ENCODE measurements around the gene ADGRE2. TPM values are rescaled to one million over a fixed set of nuclear protein-coding genes. Genes with fewer than 3 reads are reported as not detected.
"Not testable (repeated sequence)": the region's sequence is repeated elsewhere in the genome, so short reads cannot be mapped to it uniquely, and the experiment has no call there.

ADGRE2 gene
- total RNA-seq = 1 to 10 TPM in 1 of 4 donors, under 1 TPM in 3; 0.26 to 2.2 (median 0.65) TPM

DNA sequence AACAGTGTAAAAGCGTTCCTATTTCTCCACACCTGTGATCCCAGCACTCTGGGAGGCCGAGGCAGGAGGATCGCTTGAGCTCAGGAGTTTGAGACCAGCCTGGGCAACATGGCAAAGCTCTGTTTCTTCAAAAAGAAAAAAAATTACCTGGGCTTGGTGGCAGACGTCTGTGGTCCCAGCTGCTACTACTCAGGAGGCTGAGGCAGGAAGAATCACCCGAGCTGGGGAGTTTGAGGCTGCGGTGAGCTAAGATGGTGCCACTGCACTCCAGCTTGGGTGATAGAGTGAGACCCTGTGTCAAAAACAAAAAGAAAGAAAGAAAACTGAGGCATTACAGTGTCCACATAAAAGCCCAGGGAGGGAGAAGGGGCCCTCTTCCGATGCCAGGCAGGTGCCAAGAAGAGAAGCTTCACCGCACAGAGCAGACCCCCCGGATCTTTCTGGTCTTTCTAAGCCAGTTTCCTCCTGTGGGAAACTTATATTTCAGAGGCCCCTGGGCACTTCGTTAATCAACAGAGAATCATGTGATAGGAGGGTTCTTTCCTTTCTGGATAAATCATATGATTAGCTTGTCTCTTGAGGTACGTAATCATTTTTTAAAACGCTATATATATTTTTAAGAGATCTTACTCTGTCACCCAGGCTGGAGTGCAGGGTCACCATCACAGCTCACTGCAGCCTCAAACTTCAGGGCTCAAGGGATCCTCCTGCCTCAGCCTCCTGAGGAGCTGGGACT, at the start of gene ADGRE2:
TSS of gene ADGRE2 (minus strand) at position 451 of the 736 bp plus-strand sequence. CDS start 1,804 bp downstream, outside the sequence.
- intact Hi-C loops (cut with DNase I; ENCODE audit: low total_unique reads); H3K36me3 ChIP-seq; H3K4me1 ChIP-seq; H3K9me3 ChIP-seq; H3K27ac ChIP-seq; DNase-seq; H3K4me3 ChIP-seq; H3K27me3 ChIP-seq: not testable (repeated sequence)

GRCh38 chr19:14826006-14826405, 47.6 kb upstream of the ADGRE2 start:
- peaks cover 0 to 3% of the 10 kb centered on the region in 2 donors for H3K27me3 ChIP-seq
- intact Hi-C loops (cut with DNase I; ENCODE audit: low total_unique reads) = no loop called here
- H3K9me3 ChIP-seq = no peaks in the 10 kb centered on the region
- H3K4me1 ChIP-seq = no peaks in the 10 kb centered on the region
- H3K36me3 ChIP-seq = no peaks in the 10 kb centered on the region
- no peak overlapping the region for H3K27ac ChIP-seq
- TF ChIP-seq CTCF (IDR thresholded peaks at IDR 0.05) = no peak
- no peak overlapping the region for H3K4me3 ChIP-seq
- DNase-seq = no peak

DNA sequence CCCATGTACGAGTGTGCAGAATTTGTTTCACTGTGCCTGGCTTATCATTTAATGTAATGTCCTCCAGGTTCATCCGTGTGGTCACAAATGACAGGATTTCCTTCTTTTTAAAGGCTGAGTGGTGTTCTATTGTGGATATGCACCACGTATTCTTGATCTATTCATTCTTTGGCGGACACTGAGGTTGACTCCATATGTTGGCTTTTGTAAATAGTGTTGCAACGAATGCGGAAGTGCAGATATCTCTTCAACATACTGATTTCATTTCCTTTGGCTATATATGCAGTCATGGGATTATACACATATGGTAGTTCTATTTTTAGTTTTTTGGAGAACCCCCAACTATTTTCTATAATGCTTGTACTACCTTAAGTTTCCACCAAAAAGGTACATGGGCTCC, 43.6 kb upstream of the ADGRE2 start:
- Histone ChIP-seq H3K36me3 (no peaks in the 10 kb centered on the region), H3K9me3 (no peaks in the 10 kb centered on the region), H3K4me3 (no peak overlapping the region), H3K27ac (no peak overlapping the region), H3K27me3 (peaks cover 0 to 3% of the 10 kb centered on the region in 2 donors), H3K4me1 (no peaks in the 10 kb centered on the region)
- DNase-seq = no peak
- no peak for TF ChIP-seq CTCF (IDR thresholded peaks at IDR 0.05)
- intact Hi-C loops (cut with DNase I; ENCODE audit: low total_unique reads) = no loop called here

GRCh38 chr19:14818588-14818987, 40.2 kb upstream of the ADGRE2 start:
- intact Hi-C loops (cut with DNase I; ENCODE audit: low total_unique reads) = no loop called here
- no peak overlapping the region for H3K4me3 ChIP-seq

GRCh38 chr19:14817052-14817451, 38.7 kb upstream of the ADGRE2 start:
- intact Hi-C loops (cut with DNase I; ENCODE audit: low total_unique reads) = no loop called here
- Histone ChIP-seq H3K4me1 (no peaks in the 10 kb centered on the region), H3K9me3 (no peaks in the 10 kb centered on the region), H3K36me3 (no peaks in the 10 kb centered on the region), H3K4me3 (no peak overlapping the region), H3K27me3 (no peaks in the 10 kb centered on the region), H3K27ac (no peak overlapping the region)
- no peak for DNase-seq
- TF ChIP-seq POLR2A (IDR thresholded peaks at IDR 0.05) (no peak), CTCF (IDR thresholded peaks at IDR 0.05) (no peak)

More at GRCh38 chr19:14818588-14818987, 40.2 kb upstream of the ADGRE2 start:
- H3K9me3 ChIP-seq = no peaks in the 10 kb centered on the region
- no peak for DNase-seq
- no peak overlapping the region for H3K27ac ChIP-seq
- no peaks in the 10 kb centered on the region for H3K4me1 ChIP-seq
- H3K27me3 ChIP-seq = no peaks in the 10 kb centered on the region
- H3K36me3 ChIP-seq = no peaks in the 10 kb centered on the region
- TF ChIP-seq POLR2A (IDR thresholded peaks at IDR 0.05) (no peak), CTCF (IDR thresholded peaks at IDR 0.05) (no peak)

All from uterus (tissue), 4 donors.